Measurements from ENCODE around the gene KCNMA1.

DNA sequence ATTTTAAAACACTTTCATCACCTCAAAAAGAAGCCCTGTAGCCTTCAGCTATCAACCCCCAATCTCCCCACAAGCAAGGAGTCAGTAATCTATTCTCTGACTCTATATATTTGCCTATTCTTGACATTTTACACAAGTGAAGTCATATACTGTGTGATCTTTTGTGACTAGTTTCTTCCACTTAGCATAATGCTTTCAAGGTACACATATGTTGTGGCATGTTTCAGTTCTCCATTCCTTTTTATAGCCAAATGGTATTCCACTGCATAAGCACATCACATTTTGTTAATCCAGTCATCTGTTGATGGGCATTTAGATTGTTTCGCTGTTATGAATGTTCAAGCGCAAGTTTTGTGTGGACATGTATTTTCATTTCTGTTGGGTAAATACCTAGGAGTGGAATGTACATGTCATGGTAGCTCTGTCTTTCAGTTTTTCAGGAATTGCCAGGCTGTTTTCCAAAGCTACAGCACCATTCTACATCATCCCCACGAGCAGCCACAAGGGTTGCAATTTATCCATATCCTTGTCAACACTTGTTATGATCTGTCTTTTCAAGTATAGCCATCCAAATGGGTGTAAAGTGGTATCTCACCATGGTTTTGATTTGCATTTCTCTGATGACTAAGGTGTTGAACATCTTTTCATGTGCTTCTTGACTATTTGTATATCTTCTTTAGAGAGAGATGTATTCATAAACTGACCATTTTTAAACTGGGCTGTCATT, 405.6 kb downstream of the KCNMA1 start:
- no peak for TF ChIP-seq POLR2A (IDR thresholded peaks at IDR 0.05)
- TF ChIP-seq, protein P1, sequence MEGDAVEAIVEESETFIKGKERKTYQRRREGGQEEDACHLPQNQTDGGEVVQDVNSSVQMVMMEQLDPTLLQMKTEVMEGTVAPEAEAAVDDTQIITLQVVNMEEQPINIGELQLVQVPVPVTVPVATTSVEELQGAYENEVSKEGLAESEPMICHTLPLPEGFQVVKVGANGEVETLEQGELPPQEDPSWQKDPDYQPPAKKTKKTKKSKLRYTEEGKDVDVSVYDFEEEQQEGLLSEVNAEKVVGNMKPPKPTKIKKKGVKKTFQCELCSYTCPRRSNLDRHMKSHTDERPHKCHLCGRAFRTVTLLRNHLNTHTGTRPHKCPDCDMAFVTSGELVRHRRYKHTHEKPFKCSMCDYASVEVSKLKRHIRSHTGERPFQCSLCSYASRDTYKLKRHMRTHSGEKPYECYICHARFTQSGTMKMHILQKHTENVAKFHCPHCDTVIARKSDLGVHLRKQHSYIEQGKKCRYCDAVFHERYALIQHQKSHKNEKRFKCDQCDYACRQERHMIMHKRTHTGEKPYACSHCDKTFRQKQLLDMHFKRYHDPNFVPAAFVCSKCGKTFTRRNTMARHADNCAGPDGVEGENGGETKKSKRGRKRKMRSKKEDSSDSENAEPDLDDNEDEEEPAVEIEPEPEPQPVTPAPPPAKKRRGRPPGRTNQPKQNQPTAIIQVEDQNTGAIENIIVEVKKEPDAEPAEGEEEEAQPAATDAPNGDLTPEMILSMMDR (IDR thresholded peaks at IDR 0.05), result no peak
